IgD-negative memory B cell (primary cell): Measurements from ENCODE around the gene LEFTY1. TPM values are rescaled to one million over a fixed set of nuclear protein-coding genes. Genes with fewer than 3 reads are reported as not detected.
"Not testable (repeated sequence)": the region's sequence is repeated elsewhere in the genome, so short reads cannot be mapped to it uniquely, and the experiment has no call there.

Source experiments
- H3K27ac Mint-ChIP-seq, 3 donors: one replicate each; pipeline ENCODE4 v1.8.0; 2020 to 2022; ENCODE audit warnings: mild to moderate bottlenecking in 3 of 3, mixed read lengths in 3 of 3, moderate library complexity in 1 of 3
- H3K27me3 Mint-ChIP-seq: one replicate; pipeline ENCODE4 v1.8.0; 2021; ENCODE audit warnings: mixed read lengths
- H3K36me3 Mint-ChIP-seq: one replicate; pipeline ENCODE4 v1.8.0; 2020; ENCODE audit warnings: mild to moderate bottlenecking, mixed read lengths
- H3K4me1 Mint-ChIP-seq, 3 donors: one replicate each; pipeline ENCODE4 v1.8.0; 2020 to 2022; ENCODE audit warnings: mixed read lengths in 3 of 3, mild to moderate bottlenecking in 1 of 3
- H3K4me3 Mint-ChIP-seq, 4 donors: one replicate each; pipeline ENCODE4 v1.8.0; 2020 to 2022; ENCODE audit warnings: mild to moderate bottlenecking in 4 of 4, mixed read lengths in 4 of 4, moderate library complexity in 3 of 4
- H3K9me3 Mint-ChIP-seq, 3 donors: one replicate each; pipeline ENCODE4 v1.8.0; 2020 to 2021; ENCODE audit warnings: mixed read lengths in 3 of 3, mild to moderate bottlenecking in 1 of 3
- polyA plus RNA-seq: library from polyadenylated mRNA; unstranded; fragments of 300-500 nt; fragmentation: Illumina TruSeq; gene quantifications from one replicate; pipeline ENCODE4 v1.2.3, GENCODE V29; 2021

LEFTY1 gene
- not detected for polyA plus RNA-seq

DNA sequence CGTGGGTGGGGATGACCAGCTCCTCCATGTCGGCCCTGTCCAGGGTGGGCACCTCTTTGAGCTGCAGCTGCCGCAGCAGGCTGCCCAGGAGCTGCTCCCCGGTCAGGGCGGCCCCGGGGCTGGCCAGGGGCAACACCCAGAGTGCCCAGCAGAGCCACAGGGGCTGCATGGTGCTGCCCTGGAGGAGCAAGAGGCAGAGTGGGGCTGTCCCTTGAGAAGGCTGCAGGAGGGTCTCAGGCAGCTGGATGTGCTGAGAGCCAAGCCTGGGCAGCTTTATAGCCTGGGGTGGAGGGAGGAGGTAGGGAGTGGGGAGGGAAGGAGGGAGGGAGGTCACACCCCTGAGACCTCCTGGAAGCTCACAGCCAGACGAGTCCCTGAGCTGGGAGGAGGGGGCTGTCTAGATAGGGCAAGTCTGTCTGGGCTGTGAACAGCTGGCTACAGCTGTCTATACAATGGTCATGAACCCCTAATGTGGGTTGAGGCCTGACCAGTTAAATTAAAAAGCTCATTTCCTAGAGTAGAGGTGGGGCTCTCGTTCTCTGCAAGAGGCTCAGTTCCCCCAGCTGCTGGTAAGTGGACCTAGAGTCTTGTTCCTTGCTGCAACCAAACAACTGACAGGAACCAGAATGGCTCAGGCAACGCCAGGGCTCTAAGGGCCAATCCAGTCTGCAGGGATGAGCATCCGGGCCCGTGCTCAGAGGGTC lies at the start of gene LEFTY1:
TSS of gene LEFTY1 (minus strand) at position 249 of the 704 bp plus-strand sequence. CDS start at position 169, 80 bp downstream.
- H3K27me3 Mint-ChIP-seq: peaks cover 3% of the 10 kb centered on the region
- H3K27ac Mint-ChIP-seq: peak within 1 kb of the TSS in 1 of 3 donors; percentile 71
- H3K4me3 Mint-ChIP-seq: no peak within 1 kb of the TSS
- no peaks in the 10 kb centered on the region for H3K36me3 Mint-ChIP-seq
- no peaks in the 10 kb centered on the region for H3K9me3 Mint-ChIP-seq
- peaks cover 0 to 9% (median 0%) of the 10 kb centered on the region in 3 donors for H3K4me1 Mint-ChIP-seq

DNA sequence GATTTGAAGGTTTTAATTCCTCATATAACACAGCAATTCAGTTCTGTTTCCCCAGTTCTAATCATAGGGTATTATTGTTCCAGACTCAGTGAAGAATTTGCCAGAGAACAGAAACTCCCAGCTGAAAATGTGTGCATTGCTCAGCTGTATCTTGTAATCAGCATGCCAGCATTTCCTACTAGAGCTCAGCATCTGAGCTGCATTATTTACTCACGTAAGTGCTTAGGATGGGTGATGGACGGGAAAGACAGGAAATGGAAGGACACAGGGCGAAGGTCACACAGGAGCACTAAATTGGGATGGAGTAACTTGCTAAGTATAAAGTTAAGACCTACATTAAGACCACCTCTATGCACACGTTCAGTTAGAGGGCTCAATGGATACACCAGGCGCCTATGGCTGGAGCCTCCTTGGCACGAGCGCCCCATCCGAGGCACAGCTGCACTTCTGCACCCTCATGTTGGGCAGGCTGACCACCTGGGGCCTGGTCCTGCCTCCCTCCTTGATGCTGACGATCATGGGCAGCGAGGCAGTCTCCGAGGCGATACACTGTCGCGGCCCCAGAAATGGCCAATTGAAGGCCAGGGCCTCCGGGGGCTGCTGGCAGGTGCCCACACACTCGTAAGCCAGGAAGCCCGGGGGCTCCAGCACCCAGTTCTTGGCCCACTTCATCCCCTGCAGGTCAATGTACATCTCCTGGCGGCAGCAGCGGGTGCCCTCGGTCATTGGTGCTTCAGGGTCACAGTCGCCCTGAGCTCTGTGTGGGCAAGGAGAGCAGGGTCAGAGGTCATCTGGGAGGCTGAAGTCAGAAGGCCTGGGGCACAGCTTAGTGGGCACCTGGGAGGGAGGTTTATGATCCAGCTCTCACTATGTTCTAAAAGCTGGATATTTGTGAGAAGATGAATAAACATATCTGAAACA lies 48.4 kb upstream of the LEFTY1 start:
- no peaks in the 10 kb centered on the region for H3K36me3 Mint-ChIP-seq
- H3K4me3 Mint-ChIP-seq: peak overlapping the region in 1 of 4 donors; percentile 55
- no peaks in the 10 kb centered on the region for H3K27me3 Mint-ChIP-seq
- H3K27ac Mint-ChIP-seq: no peak overlapping the region
- peaks cover 3 to 8% (median 4%) of the 10 kb centered on the region in 3 donors for H3K4me1 Mint-ChIP-seq
- no peaks in the 10 kb centered on the region for H3K9me3 Mint-ChIP-seq

DNA sequence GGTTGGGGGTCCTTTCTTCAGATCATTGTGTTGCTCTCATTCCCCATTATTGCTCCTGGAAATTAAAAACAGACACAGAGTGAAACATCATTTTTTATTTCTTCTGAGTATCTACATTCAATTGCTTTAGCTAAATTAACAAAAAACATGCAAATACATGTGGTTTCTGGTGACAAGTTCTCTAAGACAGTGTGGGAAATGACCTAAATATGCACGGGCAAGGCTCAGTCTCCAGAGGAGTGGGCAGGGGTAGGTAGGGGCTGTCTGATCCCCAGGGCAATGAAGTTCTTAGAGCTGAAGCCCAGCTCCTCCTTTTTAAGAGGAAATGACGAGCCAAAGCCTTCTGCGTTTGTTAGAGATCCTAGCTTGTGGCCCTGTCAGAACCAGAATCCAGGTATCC lies 47.6 kb upstream of the LEFTY1 start:
- Mint-ChIP-seq H3K36me3 (no peaks in the 10 kb centered on the region), H3K9me3 (no peaks in the 10 kb centered on the region), H3K4me3 (no peak overlapping the region), H3K27me3 (no peaks in the 10 kb centered on the region), H3K27ac (no peak overlapping the region), H3K4me1 (peaks cover 0 to 3% (median 3%) of the 10 kb centered on the region in 3 donors)

DNA sequence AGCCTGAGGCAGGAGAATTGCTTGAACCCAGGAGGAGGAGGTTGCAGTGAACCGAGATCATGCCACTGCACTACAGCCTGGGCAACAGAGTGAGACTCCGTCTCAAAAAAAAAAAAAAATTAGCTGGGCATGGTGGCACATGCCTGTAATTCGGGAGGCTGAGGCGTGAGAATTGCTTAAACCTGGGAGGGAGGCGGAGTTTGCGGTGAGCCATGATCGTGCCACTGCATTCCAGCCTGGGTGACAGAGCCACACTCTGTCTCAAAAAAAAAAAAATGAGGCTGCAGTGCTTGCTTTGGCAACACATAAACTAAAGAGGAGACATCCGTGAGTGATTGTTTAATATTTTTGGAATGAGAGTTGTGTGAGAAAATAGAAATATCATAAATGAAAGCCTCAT lies 47.1 kb upstream of the LEFTY1 start:
- H3K4me3 Mint-ChIP-seq, H3K27me3 Mint-ChIP-seq, H3K27ac Mint-ChIP-seq, H3K4me1 Mint-ChIP-seq, H3K9me3 Mint-ChIP-seq, H3K36me3 Mint-ChIP-seq: not testable (repeated sequence)

- H3K4me1 Mint-ChIP-seq: peaks cover 0 to 3% (median 2%) of the 10 kb centered on the region in 3 donors
- no peaks in the 10 kb centered on the region for H3K9me3 Mint-ChIP-seq
Measured at GRCh38 chr1:225934711-225935110, 45.8 kb upstream of the LEFTY1 start.

DNA sequence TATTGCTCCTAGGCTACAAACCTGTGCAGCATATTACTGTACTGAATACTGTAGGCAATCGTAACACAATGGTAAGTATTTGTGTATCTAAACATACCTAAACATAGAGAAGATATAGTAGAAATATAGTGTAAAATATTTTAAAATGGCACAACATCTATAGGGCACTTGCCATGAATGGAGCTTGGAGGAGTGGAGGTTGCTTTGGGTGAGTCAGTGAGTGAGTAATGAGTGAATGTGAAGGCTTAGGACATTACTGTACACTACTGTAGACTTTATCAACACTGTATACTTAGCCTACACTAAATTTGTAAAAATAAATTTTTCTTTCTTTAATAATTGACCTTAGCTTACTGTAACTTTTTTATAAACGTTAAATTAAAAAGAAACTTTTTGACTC lies 44.1 kb upstream of the LEFTY1 start:
- Mint-ChIP-seq H3K9me3 (no peaks in the 10 kb centered on the region), H3K27ac (no peak overlapping the region), H3K27me3 (no peaks in the 10 kb centered on the region), H3K4me3 (no peak overlapping the region), H3K36me3 (no peaks in the 10 kb centered on the region), H3K4me1 (peaks cover 0 to 3% (median 2%) of the 10 kb centered on the region in 3 donors)

More at GRCh38 chr1:225934711-225935110, 45.8 kb upstream of the LEFTY1 start:
- Mint-ChIP-seq H3K36me3 (no peaks in the 10 kb centered on the region), H3K27ac (no peak overlapping the region), H3K27me3 (no peaks in the 10 kb centered on the region), H3K4me3 (peak overlapping the region in 1 of 4 donors; percentile 65)

DNA sequence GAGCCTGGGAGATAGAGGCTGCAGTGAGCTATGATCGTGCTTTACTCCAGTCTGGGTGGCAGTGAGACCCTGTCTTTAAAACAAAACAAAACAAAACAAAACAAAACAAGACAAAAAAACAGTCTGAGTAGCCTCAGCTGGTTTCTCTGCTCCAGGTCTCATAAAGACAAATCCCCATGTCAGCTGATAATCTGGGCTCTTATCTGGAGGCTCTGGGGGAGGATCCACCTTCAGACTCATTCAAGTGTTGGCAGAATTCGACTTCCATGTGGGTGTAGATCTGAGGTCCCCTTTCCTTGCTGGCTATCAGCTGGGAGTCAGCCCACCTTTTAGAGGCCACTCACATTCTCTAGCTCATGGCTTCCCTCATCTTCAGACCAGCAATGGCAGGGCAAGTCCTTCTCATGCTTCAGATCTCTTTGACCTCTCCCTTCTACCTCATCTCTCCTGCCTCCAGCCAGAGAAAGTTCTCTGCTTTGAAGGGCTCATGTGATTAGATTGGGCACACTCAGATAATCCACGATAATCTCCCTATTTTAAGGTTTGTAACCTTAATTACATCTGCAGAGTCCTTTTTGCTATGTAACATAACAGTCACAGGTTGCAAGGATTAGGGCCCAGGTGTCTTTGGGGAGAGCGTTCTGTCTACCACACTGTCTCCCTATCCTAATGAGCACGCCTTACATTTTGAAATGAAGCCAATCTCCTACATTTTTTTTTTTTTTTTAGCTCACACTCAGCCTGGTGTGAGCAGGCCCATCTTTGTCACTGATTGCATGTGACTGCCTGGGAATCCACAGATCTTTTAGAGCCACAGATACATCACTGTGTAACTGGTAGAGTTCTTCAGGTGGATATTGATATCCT lies 42.6 kb upstream of the LEFTY1 start:
- Mint-ChIP-seq H3K4me1 (peaks cover 0 to 2% (median 2%) of the 10 kb centered on the region in 3 donors), H3K9me3 (no peaks in the 10 kb centered on the region), H3K36me3 (no peaks in the 10 kb centered on the region), H3K27ac (peak overlapping the region in 1 of 3 donors; percentile 97), H3K4me3 (peak overlapping the region in 2 of 4 donors; percentile 7 to 16), H3K27me3 (no peaks in the 10 kb centered on the region)

GRCh38 chr1:225930566-225930965 lies 41.6 kb upstream of the LEFTY1 start:
- Mint-ChIP-seq H3K9me3 (no peaks in the 10 kb centered on the region), H3K27ac (no peak overlapping the region), H3K27me3 (no peaks in the 10 kb centered on the region), H3K4me1 (no peaks in the 10 kb centered on the region), H3K4me3 (peak overlapping the region in 1 of 4 donors; percentile 47), H3K36me3 (no peaks in the 10 kb centered on the region)

DNA sequence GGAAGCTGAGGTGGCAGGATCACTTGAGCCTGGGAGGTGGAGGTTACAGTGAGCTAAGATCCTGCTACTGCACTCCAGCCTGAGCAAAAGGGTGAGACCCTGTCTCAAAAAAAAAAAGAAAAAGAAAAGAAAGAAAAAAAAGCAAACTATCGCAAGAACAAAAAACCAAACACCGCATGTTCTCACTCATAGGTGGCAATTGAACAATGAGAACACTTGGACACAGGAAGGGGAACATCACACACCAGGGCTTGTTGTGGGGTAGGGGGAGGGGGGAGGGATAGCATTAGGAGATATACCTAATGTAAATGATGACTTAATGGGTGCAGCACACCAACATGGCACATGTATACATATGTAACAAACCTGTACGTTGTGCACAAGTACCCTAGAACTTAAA lies 40.5 kb upstream of the LEFTY1 start:
- H3K27me3 Mint-ChIP-seq, H3K4me1 Mint-ChIP-seq, H3K36me3 Mint-ChIP-seq, H3K27ac Mint-ChIP-seq, H3K4me3 Mint-ChIP-seq, H3K9me3 Mint-ChIP-seq: not testable (repeated sequence)

GRCh38 chr1:225928186-225929175 lies 39.5 kb upstream of the LEFTY1 start:
- Mint-ChIP-seq H3K27ac (peak overlapping the region in 2 of 3 donors; percentile 10 to 46), H3K27me3 (no peaks in the 10 kb centered on the region), H3K9me3 (no peaks in the 10 kb centered on the region), H3K36me3 (no peaks in the 10 kb centered on the region), H3K4me3 (peak overlapping the region in 1 of 4 donors; percentile 17), H3K4me1 (peaks cover 2 to 5% (median 4%) of the 10 kb centered on the region in 3 donors)

- Mint-ChIP-seq H3K4me1 (peaks cover 4 to 11% (median 6%) of the 10 kb centered on the region in 3 donors), H3K9me3 (no peaks in the 10 kb centered on the region), H3K4me3 (peak overlapping the region in 2 of 4 donors; percentile 26 to 32), H3K36me3 (no peaks in the 10 kb centered on the region), H3K27ac (peak overlapping the region in 1 of 3 donors; percentile 71), H3K27me3 (no peaks in the 10 kb centered on the region)
Measured at GRCh38 chr1:225926551-225927113, 37.7 kb upstream of the LEFTY1 start.

GRCh38 chr1:225923692-225924555 lies 35.0 kb upstream of the LEFTY1 start, which contains the start of gene PYCR2:
PYCR2 (minus strand) TSS chr1:225924250; CDS start chr1:225924110, 140 bp downstream.
- Mint-ChIP-seq H3K27ac (peak within 1 kb of the TSS; percentile 73 to 98 (median 93)), H3K36me3 (no peaks in the 10 kb centered on the region), H3K4me3 (peak within 1 kb of the TSS; percentile 93 to 98 (median 98)), H3K4me1 (peaks cover 4 to 11% (median 6%) of the 10 kb centered on the region in 3 donors), H3K27me3 (no peaks in the 10 kb centered on the region), H3K9me3 (no peaks in the 10 kb centered on the region)

GRCh38 chr1:225923381-225923691 lies 34.4 kb upstream of the LEFTY1 start:
- H3K27me3 Mint-ChIP-seq: no peaks in the 10 kb centered on the region
- H3K9me3 Mint-ChIP-seq: no peaks in the 10 kb centered on the region
- no peaks in the 10 kb centered on the region for H3K36me3 Mint-ChIP-seq
- H3K27ac Mint-ChIP-seq: peak overlapping the region; percentile 73 to 98 (median 93)
- H3K4me1 Mint-ChIP-seq: peaks cover 4 to 11% (median 6%) of the 10 kb centered on the region in 3 donors
- peak overlapping the region; percentile 93 to 98 (median 98) for H3K4me3 Mint-ChIP-seq
